K562 (cell line): ENCODE results near the gene GBP5. TPM values are rescaled to one million over a fixed set of nuclear protein-coding genes. Genes with fewer than 3 reads are reported as not detected.

Experiments
- ATAC-seq: fragments of 200-7000 bp; cut with Tn5 transposase; 3 replicates; pipeline ENCODE4 v1.9.1; 2020; ENCODE audit warnings: moderate library complexity
- BruUV-seq: library from RNA; stranded (reverse); fragments of 400-500 nt; replicated peaks from 2 replicates; lab custom pipeline; 2021; lab: Mats Ljungman, UMichigan
- CTCF ChIA-PET: fragments of 300-600 bp; formaldehyde crosslinking; extraction: SDS; loops from one replicate; lab custom pipeline; 2021; ENCODE audit warnings: low intra/inter-chr PET ratio; lab: Yijun Ruan, JAX
- POLR2A ChIA-PET: fragments of 300-600, 350-650 bp; sonication (Branson Sonifier 250); formaldehyde crosslinking; extraction: SDS; loops from one replicate; lab custom pipeline; 2021; ENCODE audit warnings: antibody characterized with exemption, inconsistent platforms; lab: Yijun Ruan, JAX
- DNase-seq, 4 experiments: peaks; one replicate each; pipeline versions ENCODE4 v3.0.0 to v3.0.0-alpha.2; 2011 to 2018; ENCODE audit warnings: low spot score in 3 of 4, mixed read lengths in 3 of 4; ENCODE audit errors: extremely low read depth in 1 of 4
- FAIRE-seq: peaks from 2 replicates; lab custom pipeline; 2011; peaks lifted over from hg19 to GRCh38; lab: Jason Lieb, UNC
- H2AFZ ChIP-seq: 2 replicates; pipeline ENCODE4 v1.6.0; 2011; ENCODE audit warnings: low read depth, low read length, control low read depth, inconsistent platforms
- H3K27ac ChIP-seq: fragments of 200-600 bp; 3 replicates; pipeline ENCODE4 v1.8.0; 2011; ENCODE audit warnings: low read depth, mild to moderate bottlenecking, control low read depth, inconsistent platforms, low read length, moderate library complexity, mixed read lengths; ENCODE audit errors: extremely low read depth
- H3K27me3 ChIP-seq, 2 experiments: fragments of 300-600 bp in 1 of 2; 2 replicates in 1 of 2; 3 replicates in 1 of 2; pipeline versions ENCODE4 v1.6.0 to v1.8.0; 2011; ENCODE audit warnings: inconsistent platforms in 2 of 2, low read length in 2 of 2, mild to moderate bottlenecking in 1 of 2, mixed read lengths in 1 of 2, moderate library complexity in 1 of 2; ENCODE audit not compliant: control insufficient read depth in 2 of 2, insufficient read depth in 2 of 2
- H3K36me3 ChIP-seq: fragments of 300-600 bp; 3 replicates; pipeline ENCODE4 v1.8.0; 2011; ENCODE audit warnings: mild to moderate bottlenecking, low read length, inconsistent platforms; ENCODE audit not compliant: control insufficient read depth, insufficient read depth
- H3K4me1 ChIP-seq, 2 experiments: fragments of 200-600 bp in 1 of 2; replicated peaks in 1 of 2; 2 replicates in 1 of 2; 3 replicates in 1 of 2; pipeline versions ENCODE4 v1.5.1 to v1.8.0; 2011; ENCODE audit warnings: inconsistent platforms in 2 of 2, low read length in 2 of 2, mild to moderate bottlenecking in 1 of 2, mixed read lengths in 1 of 2, moderate library complexity in 1 of 2; ENCODE audit not compliant: control insufficient read depth in 2 of 2, insufficient read depth in 2 of 2
- H3K4me2 ChIP-seq: 2 replicates; pipeline ENCODE4 v1.6.1; 2011; ENCODE audit warnings: low read length, control low read depth, inconsistent platforms, mixed read lengths; ENCODE audit not compliant: insufficient read depth
- H3K4me3 ChIP-seq: fragments of 200-600 bp; sonication (generic), shearing (Covaris generic); 2 replicates; pipeline ENCODE4 v1.5.1; 2016; ENCODE audit warnings: control low read depth, inconsistent platforms
- H3K79me2 ChIP-seq: fragments of 200-600 bp; 3 replicates; pipeline ENCODE4 v1.8.0; 2011; ENCODE audit warnings: low read length, inconsistent platforms; ENCODE audit not compliant: control insufficient read depth, insufficient read depth
- H3K9ac ChIP-seq, 2 experiments: 2 replicates each; pipeline versions ENCODE4 v1.6.0 to v1.6.1; 2011; ENCODE audit warnings: low read depth in 2 of 2, low read length in 2 of 2, control low read depth in 1 of 2, inconsistent platforms in 1 of 2, mild to moderate bottlenecking in 1 of 2, mixed read lengths in 1 of 2; ENCODE audit not compliant: insufficient read depth in 1 of 2
- H3K9me1 ChIP-seq: one replicate; pipeline ENCODE4 v1.6.0; 2011; ENCODE audit warnings: inconsistent platforms, mild to moderate bottlenecking, low read length, moderate library complexity; ENCODE audit not compliant: control insufficient read depth, insufficient read depth
- H3K9me3 ChIP-seq: replicated peaks from 2 replicates; pipeline ENCODE4 v1.5.1; 2011; ENCODE audit warnings: low read depth, low read length, inconsistent platforms; ENCODE audit not compliant: control insufficient read depth, insufficient read depth
- H4K20me1 ChIP-seq: replicated peaks from 2 replicates; pipeline ENCODE4 v1.6.1; 2011; ENCODE audit warnings: low read length, inconsistent platforms, mixed read lengths; ENCODE audit not compliant: control insufficient read depth, insufficient read depth
- CEBPB ChIP-seq: fragments of 450-650 bp; IDR thresholded peaks from 2 replicates; pipeline ENCODE4 v1.6.1; 2016; ENCODE audit warnings: missing genetic modification characterization, missing compliant biosample characterization
- CEBPG ChIP-seq, 3 experiments: fragments of 200-800 bp in 1 of 3; sonication (Bioruptor generic) in 1 of 3; sonication (generic) in 1 of 3; formaldehyde crosslinking in 1 of 3; IDR thresholded peaks in 2 of 3; conservative IDR thresholded peaks in 1 of 3; 2 replicates each; pipeline versions ENCODE4 v1.6.1 to v1.8.0; 2016 to 2022; ENCODE audit warnings: missing compliant biosample characterization in 2 of 3, missing genetic modification characterization in 2 of 3, mild to moderate bottlenecking in 1 of 3, missing genetic modification reagents in 1 of 3
- CREM ChIP-seq: IDR thresholded peaks from 2 replicates; pipeline ENCODE4 v1.6.1; 2014; ENCODE audit warnings: antibody characterized with exemption, low read depth
- HES1 ChIP-seq: fragments of 450-650 bp; IDR thresholded peaks from 2 replicates; pipeline ENCODE4 v1.6.1; 2016; ENCODE audit warnings: low read depth, mild to moderate bottlenecking, moderate library complexity
- HOXB6 ChIP-seq: fragments of 250-450 bp; sonication (Bioruptor Pico); IDR thresholded peaks from 2 replicates; pipeline ENCODE4 v1.5.1; 2022; ENCODE audit warnings: mild to moderate bottlenecking, borderline replicate concordance
- MECOM ChIP-seq: fragments of 250-450 bp; sonication (Bioruptor Pico); IDR thresholded peaks from 2 replicates; pipeline ENCODE4 v1.8.0; 2022; ENCODE audit warnings: inconsistent platforms
- MNT ChIP-seq, 2 experiments: fragments of 450-650 bp; conservative IDR thresholded peaks; 2 replicates each; pipeline ENCODE4 v1.6.1; 2017; ENCODE audit warnings: mild to moderate bottlenecking in 2 of 2, moderate library complexity in 2 of 2
- RFX5 ChIP-seq: IDR thresholded peaks from 2 replicates; pipeline ENCODE4 v1.6.1; 2011; ENCODE audit warnings: low read depth, mild to moderate bottlenecking, improper control_type of control experiment, low read length
- TAF7 ChIP-seq: fragments of 450-650 bp; IDR thresholded peaks from 2 replicates; pipeline ENCODE4 v1.6.1; 2016; ENCODE audit warnings: missing genetic modification characterization, missing compliant biosample characterization
- ZBTB5 ChIP-seq: fragments of 450-650 bp; IDR thresholded peaks from 2 replicates; pipeline ENCODE4 v1.6.1; 2017; ENCODE audit warnings: antibody characterized with exemption
- ZNF12 ChIP-seq: sonication (generic); formaldehyde crosslinking; IDR thresholded peaks from 2 replicates; pipeline ENCODE4 v1.4.0; 2020; ENCODE audit warnings: mild to moderate bottlenecking, missing genetic modification reagents
- ZNF133 ChIP-seq: fragments of 250-450 bp; sonication (Bioruptor Pico); IDR thresholded peaks from 2 replicates; pipeline ENCODE4 v1.4.0; 2020; ENCODE audit warnings: mild to moderate bottlenecking
- ZNF143 ChIP-seq: sonication (generic); formaldehyde crosslinking; IDR thresholded peaks from 2 replicates; pipeline ENCODE4 v1.9.0; 2022; ENCODE audit warnings: mild to moderate bottlenecking, missing genetic modification reagents
- ZNF436 ChIP-seq: fragments of 250-450, 450-650 bp; sonication (Bioruptor Pico); formaldehyde crosslinking; IDR thresholded peaks from 2 replicates; pipeline ENCODE4 v1.7.0; 2020; ENCODE audit warnings: mild to moderate bottlenecking
- WGBS: fragments of 100-300 bp; shearing (Covaris generic); methylation state at CpG from one replicate; pipeline ENCODE4 v1.1.6; 2016; ENCODE audit warnings: low coverage, mixed read lengths; ENCODE audit not compliant: insufficient coverage; ENCODE audit errors: missing lambda C conversion rate; 5-methylcytosine and 5-hydroxymethylcytosine counted together
- in situ Hi-C: fragments of 300-500 bp; cut with MboI; formaldehyde crosslinking; loops from 4 replicates; pipeline ENCODE4 v1.15.0; 2018; ENCODE audit warnings: inconsistent platforms, mixed read lengths
- intact Hi-C: fragments of 100-400 bp; cut with micrococcal nuclease; formaldehyde crosslinking; loops from 2 replicates; pipeline ENCODE4 v1.14.2; 2022
- polyA plus RNA-seq, 8 experiments: library from polyadenylated mRNA; depleted of rRNA in 4 of 8; stranded (reverse) in 5 of 8; unstranded in 3 of 8; fragments of >200 nt; fragmentation: Nextera tagmentation in 2 of 8; fragmentation: Illumina TruSeq in 1 of 8; extraction: Ambion mirVana in 2 of 8; extraction: Trizol in 1 of 8; gene quantifications; 2 replicates each; pipeline versions ENCODE4 v1.2.1 to v1.2.3, GENCODE V29; 2011 to 2014; ENCODE audit warnings: inconsistent platforms in 1 of 8, missing spikeins in 1 of 8
- total RNA-seq, 7 experiments: library from RNA; depleted of rRNA in 6 of 7; stranded (reverse); fragments of >200 nt in 6 of 7; fragmentation: Illumina TruSeq in 2 of 7; extraction: Trizol in 2 of 7; gene quantifications; 2 replicates each; pipeline versions ENCODE4 v1.2.1 to v1.2.3, GENCODE V29; 2011 to 2021; ENCODE audit warnings: low replicate concordance in 1 of 7

Gene GBP5
- total and polyA plus RNA-seq, 9 of the 15 experiments (the other 6 are each of a cell fraction or from before 2014, with no cell fraction given), result 0.23 to 0.91 (median 0.57) TPM

GRCh38 chr1:89269277-89269676, 3.4 kb downstream of the GBP5 start:
- POLR2A ChIA-PET, result interaction anchor here (0.7 kb wide), 1 partner anchor 26 kb away, joined by 3 read pairs; no protein-coding TSS in a partner anchor

GRCh38 chr1:89262643-89263042, 10.0 kb downstream of the GBP5 start:
- ChIA-PET POLR2A (no interaction called here), CTCF (no interaction called here)
- no peaks in the 10 kb centered on the region for H3K4me1 ChIP-seq
- no peak overlapping the region for H3K9ac ChIP-seq
- H3K27me3 ChIP-seq, result no peaks in the 10 kb centered on the region
- no peak overlapping the region for H3K4me2 ChIP-seq
- no peaks in the 10 kb centered on the region for H3K9me3 ChIP-seq
- BruUV-seq, result no TSS peak
- H4K20me1 ChIP-seq, result no peaks in the 10 kb centered on the region
- ATAC-seq (no peak), FAIRE-seq (no peak), DNase-seq (no peak)
- no peak overlapping the region for H2AFZ ChIP-seq
- no peaks in the 10 kb centered on the region for H3K9me1 ChIP-seq
- no peaks in the 10 kb centered on the region for H3K36me3 ChIP-seq
- 0% methylated on average over 2 of the region's 2 CpGs for WGBS
- H3K27ac ChIP-seq, result no peak overlapping the region
- in situ Hi-C loops (no loop called here), intact Hi-C loops (no loop called here)
- no peaks in the 10 kb centered on the region for H3K79me2 ChIP-seq
- no peak overlapping the region for H3K4me3 ChIP-seq
- no peak for TF ChIP-seq HOXB6 (CRISPR knock-in tag)
- TF ChIP-seq MECOM (CRISPR knock-in tag), result no peak
- no peak for TF ChIP-seq ZNF436 (CRISPR knock-in tag)
- TF ChIP-seq ZNF133, result no peak
- TF ChIP-seq CREM, result no peak
- TF ChIP-seq ZBTB5, result no peak
- no peak for TF ChIP-seq RFX5
- TF ChIP-seq ZNF143, result no peak
- TF ChIP-seq MNT (conservative IDR thresholded peaks at IDR 0.05), result no peak

More at GRCh38 chr1:89269277-89269676, 3.4 kb downstream of the GBP5 start:
- H3K9me1 ChIP-seq, result no peaks in the 10 kb centered on the region
- in situ Hi-C loops, result no loop called here
- TF ChIP-seq CEBPB (tag), result peak; percentile 74
- no peak for TF ChIP-seq ZNF12 (CRISPR knock-in tag)
- no peak for TF ChIP-seq HES1
- no peak for TF ChIP-seq CEBPG (CRISPR knock-in tag; IDR thresholded peaks at IDR 0.05)
- TF ChIP-seq CEBPG (tag; conservative IDR thresholded peaks at IDR 0.05 in 1 of 2, IDR thresholded peaks at IDR 0.05 in 1 of 2), result peak; percentile 10 to 62; a peak in 2 of 4 replicates
- no peak for TF ChIP-seq TAF7 (tag)
- no peak overlapping the region for H3K4me2 ChIP-seq
- H3K4me3 ChIP-seq, result no peak overlapping the region
- no peak overlapping the region for H3K27ac ChIP-seq
- H3K27me3 ChIP-seq, result no peaks in the 10 kb centered on the region
- no peaks in the 10 kb centered on the region for H3K79me2 ChIP-seq
- H4K20me1 ChIP-seq, result no peaks in the 10 kb centered on the region
- peaks cover 0 to 4% of the 10 kb centered on the region in 2 experiments; a peak in 1 of 5 replicates for H3K4me1 ChIP-seq
- BruUV-seq, result no TSS peak
- H2AFZ ChIP-seq, result no peak overlapping the region
- no peak for DNase-seq
- no peak for ATAC-seq
- intact Hi-C loops, result no loop called here
- H3K9ac ChIP-seq, result no peak overlapping the region
- no peak for FAIRE-seq
- CTCF ChIA-PET, result no interaction called here
- no peaks in the 10 kb centered on the region for H3K9me3 ChIP-seq
- no peaks in the 10 kb centered on the region for H3K36me3 ChIP-seq
- WGBS, result 1% methylated on average over 5 of the region's 5 CpGs
